ENCODE data around the gene PRKAA1. TPM values are rescaled to one million over a fixed set of nuclear protein-coding genes. Genes with fewer than 3 reads are reported as not detected.

The PRKAA1 gene
- total RNA-seq, 4 donors from 2014 or later, result 37.8 to 118 (median 53.5) TPM

DNA sequence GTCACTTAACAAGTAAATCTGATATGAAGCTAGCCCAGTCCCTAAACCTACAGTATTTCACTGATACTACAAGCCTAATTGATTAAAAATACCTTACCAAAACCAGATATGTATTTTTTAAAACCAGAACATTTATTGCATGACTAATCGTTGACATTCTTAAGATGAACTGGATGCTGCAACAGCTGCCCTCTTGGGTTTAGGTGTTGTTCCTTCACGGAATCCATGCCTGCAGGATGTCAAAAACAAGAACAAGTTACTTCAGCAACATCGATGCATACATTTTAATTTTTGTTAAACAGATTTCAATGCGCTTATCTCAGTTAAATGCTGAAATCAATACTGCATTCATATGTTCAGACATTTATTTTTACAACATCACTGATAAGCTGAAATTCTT, 34.2 kb upstream of the PRKAA1 start:
- H3K9me3 ChIP-seq, result no peaks in the 10 kb centered on the region
- 84% methylated on average over 4 of the region's 4 CpGs for WGBS
- DNase-seq (ENCODE audit: low spot score in 2 of 2), result no peak
- H3K4me3 ChIP-seq, result no peak overlapping the region
- no peak overlapping the region for H3K27ac ChIP-seq
- no peaks in the 10 kb centered on the region for H3K27me3 ChIP-seq
- peaks cover 66% of the 10 kb centered on the region for H3K36me3 ChIP-seq
- no peak for TF ChIP-seq POLR2AphosphoS5 (IDR thresholded peaks at IDR 0.05)
- no peak for TF ChIP-seq EP300 (IDR thresholded peaks at IDR 0.05)
- TF ChIP-seq POLR2A (IDR thresholded peaks at IDR 0.05), result no peak
- TF ChIP-seq, protein P1, sequence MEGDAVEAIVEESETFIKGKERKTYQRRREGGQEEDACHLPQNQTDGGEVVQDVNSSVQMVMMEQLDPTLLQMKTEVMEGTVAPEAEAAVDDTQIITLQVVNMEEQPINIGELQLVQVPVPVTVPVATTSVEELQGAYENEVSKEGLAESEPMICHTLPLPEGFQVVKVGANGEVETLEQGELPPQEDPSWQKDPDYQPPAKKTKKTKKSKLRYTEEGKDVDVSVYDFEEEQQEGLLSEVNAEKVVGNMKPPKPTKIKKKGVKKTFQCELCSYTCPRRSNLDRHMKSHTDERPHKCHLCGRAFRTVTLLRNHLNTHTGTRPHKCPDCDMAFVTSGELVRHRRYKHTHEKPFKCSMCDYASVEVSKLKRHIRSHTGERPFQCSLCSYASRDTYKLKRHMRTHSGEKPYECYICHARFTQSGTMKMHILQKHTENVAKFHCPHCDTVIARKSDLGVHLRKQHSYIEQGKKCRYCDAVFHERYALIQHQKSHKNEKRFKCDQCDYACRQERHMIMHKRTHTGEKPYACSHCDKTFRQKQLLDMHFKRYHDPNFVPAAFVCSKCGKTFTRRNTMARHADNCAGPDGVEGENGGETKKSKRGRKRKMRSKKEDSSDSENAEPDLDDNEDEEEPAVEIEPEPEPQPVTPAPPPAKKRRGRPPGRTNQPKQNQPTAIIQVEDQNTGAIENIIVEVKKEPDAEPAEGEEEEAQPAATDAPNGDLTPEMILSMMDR (IDR thresholded peaks at IDR 0.05), result no peak
- peaks cover 25% of the 10 kb centered on the region for H3K4me1 ChIP-seq

DNA sequence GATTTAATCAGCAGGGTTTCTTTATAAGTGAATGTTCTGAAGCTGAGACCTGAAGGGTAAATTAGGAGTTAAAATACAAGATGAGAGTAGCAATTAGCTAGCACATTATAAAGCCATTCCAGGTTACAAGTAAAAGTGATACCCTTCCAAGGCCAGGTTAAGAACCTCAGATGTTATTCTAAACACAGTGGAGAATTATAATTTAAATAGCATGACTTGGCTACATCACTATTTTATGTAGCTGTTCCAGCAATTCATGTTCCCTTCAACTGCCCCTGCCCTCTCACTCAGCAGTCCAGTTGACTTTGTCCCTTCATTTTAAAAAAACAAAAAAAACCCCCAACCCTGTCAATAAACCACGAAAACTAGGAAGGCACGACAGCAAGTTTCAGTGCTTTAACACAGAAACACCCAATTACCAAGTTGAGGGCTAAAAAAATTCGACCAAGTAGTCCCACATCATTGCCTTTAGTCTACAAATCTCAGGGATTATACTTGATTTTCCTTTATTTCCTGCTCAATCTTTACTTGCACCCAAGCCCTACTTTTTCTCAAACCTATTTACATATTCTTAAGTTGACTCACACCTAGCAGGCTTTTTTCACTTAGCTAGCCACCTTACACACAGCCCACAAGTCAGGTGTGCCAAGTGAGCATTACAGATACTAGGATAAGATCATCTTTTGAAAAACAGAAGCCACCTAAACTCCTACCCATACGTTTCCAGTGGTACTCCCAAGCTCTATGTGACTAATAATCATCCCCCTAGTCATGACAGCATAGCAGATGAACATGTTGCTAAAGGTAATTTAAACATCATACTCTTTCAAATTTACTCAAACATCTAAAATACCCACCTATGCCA, 33.4 kb upstream of the PRKAA1 start:
- Histone ChIP-seq H3K4me1 (peaks cover 25% of the 10 kb centered on the region), H3K36me3 (peaks cover 74% of the 10 kb centered on the region), H3K27ac (no peak overlapping the region)

DNA sequence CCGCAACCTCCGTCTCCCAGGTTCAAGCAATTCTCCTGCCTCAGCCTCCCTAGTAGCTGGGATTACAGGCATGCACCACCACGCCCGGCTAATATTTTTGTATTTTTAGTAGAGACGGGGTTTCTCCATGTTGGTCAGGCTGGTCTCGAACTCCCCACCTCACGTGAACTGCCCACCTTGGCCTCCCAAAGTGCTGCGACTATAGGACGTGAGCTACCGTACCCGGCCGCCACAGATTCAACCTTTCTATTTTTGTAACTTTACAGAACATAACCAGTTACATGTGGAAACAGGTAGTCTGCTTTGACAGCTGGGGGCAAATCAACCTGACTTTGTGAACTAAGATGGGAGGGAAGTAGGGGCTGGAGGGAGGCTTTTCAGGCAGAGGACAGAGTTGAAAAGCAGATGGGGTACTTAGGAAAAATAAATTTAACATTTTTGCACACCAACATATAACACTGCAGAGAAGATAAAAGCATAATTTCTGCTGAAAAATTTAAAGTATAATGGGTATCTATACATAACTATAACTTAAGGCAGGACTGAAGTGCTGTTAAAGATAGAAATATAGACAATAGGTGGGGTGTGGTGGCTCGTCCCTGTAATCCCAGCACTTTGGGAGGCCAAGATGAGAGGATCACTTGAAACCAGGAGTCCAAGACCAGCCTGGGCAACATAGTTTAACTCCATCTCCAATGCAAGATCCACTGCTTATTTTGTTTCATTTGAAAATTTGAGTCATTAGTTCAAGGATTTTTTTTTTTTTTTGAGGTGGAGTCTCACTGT, 31.8 kb upstream of the PRKAA1 start:
- no peaks in the 10 kb centered on the region for H3K9me3 ChIP-seq
- no peaks in the 10 kb centered on the region for H3K27me3 ChIP-seq
- peaks cover 84% of the 10 kb centered on the region for H3K36me3 ChIP-seq
- no peak overlapping the region for H3K4me3 ChIP-seq
- TF ChIP-seq EP300 (IDR thresholded peaks at IDR 0.05) (no peak), POLR2A (IDR thresholded peaks at IDR 0.05) (no peak), POLR2AphosphoS5 (IDR thresholded peaks at IDR 0.05) (no peak)
- TF ChIP-seq, protein P1 (IDR thresholded peaks at IDR 0.05), result no peak
- DNase-seq (ENCODE audit: low spot score in 2 of 2), result no peak
- WGBS, result 96% methylated on average over 13 of the region's 13 CpGs
- no peak overlapping the region for H3K27ac ChIP-seq
- peaks cover 22% of the 10 kb centered on the region for H3K4me1 ChIP-seq

More for the DNA sequence above, 33.4 kb upstream of the PRKAA1 start:
- WGBS, result 72% methylated on average over 4 of the region's 4 CpGs
- Histone ChIP-seq H3K4me3 (no peak overlapping the region), H3K9me3 (no peaks in the 10 kb centered on the region), H3K27me3 (no peaks in the 10 kb centered on the region)
- TF ChIP-seq, protein P1 (IDR thresholded peaks at IDR 0.05), result no peak
- TF ChIP-seq POLR2AphosphoS5 (IDR thresholded peaks at IDR 0.05), result no peak
- no peak for TF ChIP-seq EP300 (IDR thresholded peaks at IDR 0.05)
- no peak for TF ChIP-seq POLR2A (IDR thresholded peaks at IDR 0.05)
- no peak for DNase-seq (ENCODE audit: low spot score in 2 of 2)

DNA sequence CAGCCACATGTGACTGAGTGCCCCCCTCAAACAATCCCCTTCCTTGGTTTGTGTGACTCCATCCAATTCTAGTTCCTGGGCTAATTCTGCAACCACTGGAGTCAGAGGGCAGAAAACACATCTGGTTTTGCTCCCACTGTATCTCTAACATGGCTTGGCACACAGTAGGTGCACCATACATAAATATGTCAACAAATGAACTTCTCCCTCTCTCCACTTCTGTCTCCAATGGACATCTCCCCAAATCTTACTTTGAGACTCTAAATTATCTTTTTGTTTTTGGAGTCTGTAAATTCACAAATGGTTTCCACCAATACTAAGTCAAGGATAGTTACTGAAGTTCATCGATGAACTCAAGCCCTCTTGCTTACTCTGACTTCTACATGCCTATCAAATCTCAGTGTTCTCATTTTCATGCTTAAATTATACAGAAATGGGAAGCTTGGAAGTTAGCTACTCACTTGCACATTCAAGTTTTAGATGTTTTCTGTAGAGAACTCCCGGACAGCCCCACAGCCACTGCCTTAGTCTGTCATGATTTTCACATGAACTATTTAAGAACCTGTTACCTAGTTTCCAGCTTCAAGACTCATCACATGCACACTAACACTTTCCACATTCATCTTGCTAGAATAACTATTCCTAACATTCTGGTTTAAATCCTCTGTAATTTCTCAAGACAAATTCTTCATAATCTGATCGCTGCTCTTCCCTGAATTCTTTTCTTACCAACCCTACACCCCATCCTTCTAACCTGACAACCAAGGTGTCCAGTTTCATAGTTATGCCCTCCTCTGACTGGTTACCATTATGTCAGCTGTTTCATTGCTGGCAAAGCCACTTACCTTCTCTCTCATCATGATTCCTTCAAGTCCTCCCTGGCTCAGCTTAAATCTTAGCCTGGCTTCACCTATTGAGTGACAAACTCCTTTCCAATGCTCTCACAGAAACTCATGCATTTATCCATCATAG, 30.8 kb upstream of the PRKAA1 start:
- peaks cover 18% of the 10 kb centered on the region for H3K4me1 ChIP-seq
- no peak overlapping the region for H3K4me3 ChIP-seq
- 91% methylated on average over 3 of the region's 3 CpGs for WGBS
- peaks cover 84% of the 10 kb centered on the region for H3K36me3 ChIP-seq
- H3K27ac ChIP-seq, result no peak overlapping the region
- H3K27me3 ChIP-seq, result no peaks in the 10 kb centered on the region
- H3K9me3 ChIP-seq, result no peaks in the 10 kb centered on the region
- no peak for DNase-seq (ENCODE audit: low spot score in 2 of 2)
- TF ChIP-seq POLR2A (IDR thresholded peaks at IDR 0.05) (no peak), EP300 (IDR thresholded peaks at IDR 0.05) (no peak), POLR2AphosphoS5 (IDR thresholded peaks at IDR 0.05) (no peak)
- TF ChIP-seq, protein P1 (IDR thresholded peaks at IDR 0.05), result no peak
